GM21717 (cell line): Measurements from ENCODE around the gene ARHGAP10.

Experiments
- ATAC-seq: cut with Tn5 transposase; IDR thresholded peaks from one replicate; pipeline ENCODE4 v1.9.1; 2021; ENCODE audit warnings: mild to moderate bottlenecking, moderate library complexity; ENCODE audit not compliant: unreplicated experiment

Gene ARHGAP10

DNA sequence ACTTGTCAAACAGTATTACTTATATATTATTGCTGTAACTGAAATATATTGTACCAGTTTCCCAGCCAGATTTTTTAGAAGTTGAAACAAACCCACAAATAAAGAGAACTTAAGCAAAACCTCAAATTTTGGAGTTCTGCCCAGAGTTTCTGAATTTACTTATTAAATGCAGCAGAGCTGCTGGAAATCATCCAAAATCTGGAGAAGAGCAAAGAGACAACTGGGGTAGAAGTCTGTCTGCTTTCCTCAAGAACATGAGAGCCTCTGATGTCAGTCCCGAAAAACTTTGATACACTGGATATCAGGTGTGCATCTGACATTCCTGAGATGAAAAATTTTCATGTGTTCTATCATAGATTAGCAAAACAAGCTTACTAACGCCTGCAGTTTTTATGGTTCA lies 384.4 kb downstream of the ARHGAP10 start:
- ATAC-seq, result no peak

GRCh38 chr4:148116969-148117368 lies 385.1 kb downstream of the ARHGAP10 start:
- ATAC-seq, result no peak

DNA sequence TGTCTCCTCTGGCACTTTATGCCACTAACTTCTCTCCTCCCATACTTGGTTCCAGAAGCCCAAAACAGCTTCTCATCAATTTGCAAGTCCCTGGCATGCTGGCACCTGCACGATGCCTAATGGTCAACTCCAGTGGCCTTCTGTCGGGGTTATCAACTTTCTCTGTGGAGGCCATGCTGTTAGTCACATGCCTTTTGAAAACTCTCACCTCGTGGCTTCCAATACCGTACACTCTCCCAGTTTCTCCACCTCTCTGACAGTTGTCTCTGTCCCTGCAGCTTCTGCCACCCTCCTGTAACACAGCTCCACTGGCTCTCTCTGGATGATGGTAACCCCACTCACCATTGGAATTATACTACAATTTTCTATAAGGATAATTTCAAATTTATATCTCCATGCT lies 386.3 kb downstream of the ARHGAP10 start:
- ATAC-seq, result no peak

GRCh38 chr4:148118633-148119032 lies 386.7 kb downstream of the ARHGAP10 start:
- ATAC-seq, result no peak

GRCh38 chr4:148120216-148120615 lies 388.3 kb downstream of the ARHGAP10 start:
- no peak for ATAC-seq
